ENCODE results near the gene SPECC1.
"Not testable (repeated sequence)": the region's sequence is repeated elsewhere in the genome, so short reads cannot be mapped to it uniquely, and the experiment has no call there.

SPECC1 gene

DNA sequence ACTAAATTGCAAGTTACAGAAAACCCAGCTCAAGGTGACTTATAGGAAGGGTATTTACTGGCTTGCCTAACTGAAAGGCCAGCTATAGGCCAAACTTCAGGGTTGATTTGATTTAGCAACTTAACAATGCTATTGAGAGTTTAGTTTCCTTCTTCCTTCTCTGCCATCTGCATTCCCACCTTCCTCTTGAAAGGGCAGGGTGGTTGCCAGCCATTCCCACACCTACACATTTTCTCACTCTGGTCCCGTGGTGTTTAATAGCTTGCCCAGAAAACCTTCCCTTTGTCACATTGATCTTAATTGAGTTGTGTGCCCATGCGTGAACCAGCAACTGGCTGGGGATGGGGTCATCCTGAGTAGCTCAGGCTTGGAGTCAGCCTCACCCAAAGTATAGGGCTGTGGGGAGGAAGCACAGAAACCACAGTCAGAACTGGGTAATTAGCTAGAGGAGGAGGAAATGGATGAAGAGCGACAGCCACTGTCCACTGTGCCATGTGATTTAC lies 194.7 kb downstream of the SPECC1 start:
- no peak for DNase-seq

- DNase-seq: no peak
Observed at GRCh38 chr17:20205609-20206008, 196.4 kb downstream of the SPECC1 start.

DNA sequence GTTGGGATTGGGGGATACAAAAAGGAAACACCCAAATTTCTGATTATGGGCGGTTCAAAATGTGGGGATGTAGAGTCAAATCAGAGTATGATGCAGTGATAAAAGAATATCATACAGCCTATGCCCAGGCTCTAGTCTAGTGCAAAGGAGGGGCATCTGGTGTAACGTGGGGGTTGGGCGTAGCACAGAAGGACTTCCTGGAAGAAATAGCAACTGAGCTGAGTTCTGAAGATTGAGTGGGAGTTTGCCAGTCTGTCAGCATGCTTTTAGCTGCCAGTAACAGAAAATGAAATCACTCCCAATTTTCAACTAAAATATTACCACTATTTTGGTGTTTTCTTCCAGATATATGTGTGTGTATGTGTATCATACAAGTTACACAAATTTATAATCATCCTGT lies 196.9 kb downstream of the SPECC1 start:
- no peak for DNase-seq

DNA sequence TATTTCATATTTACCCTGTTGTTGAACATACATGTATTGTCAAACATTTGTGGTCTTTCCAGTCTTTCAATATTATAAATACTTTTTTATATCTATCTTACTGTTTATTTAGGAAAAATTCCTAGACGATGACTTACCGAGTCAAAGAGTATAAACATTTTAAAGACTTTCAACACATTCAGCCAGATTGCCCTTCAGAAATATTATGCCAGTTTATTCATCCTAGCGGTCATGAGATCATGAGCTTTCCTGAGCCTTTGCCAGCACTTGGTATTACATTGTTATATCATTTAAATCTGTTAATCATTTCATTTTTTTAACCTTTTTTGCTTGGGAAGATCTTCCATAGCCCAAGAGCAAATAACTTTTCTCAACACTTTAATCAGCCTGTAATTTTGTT lies 197.4 kb downstream of the SPECC1 start:
- no peak for DNase-seq

DNA sequence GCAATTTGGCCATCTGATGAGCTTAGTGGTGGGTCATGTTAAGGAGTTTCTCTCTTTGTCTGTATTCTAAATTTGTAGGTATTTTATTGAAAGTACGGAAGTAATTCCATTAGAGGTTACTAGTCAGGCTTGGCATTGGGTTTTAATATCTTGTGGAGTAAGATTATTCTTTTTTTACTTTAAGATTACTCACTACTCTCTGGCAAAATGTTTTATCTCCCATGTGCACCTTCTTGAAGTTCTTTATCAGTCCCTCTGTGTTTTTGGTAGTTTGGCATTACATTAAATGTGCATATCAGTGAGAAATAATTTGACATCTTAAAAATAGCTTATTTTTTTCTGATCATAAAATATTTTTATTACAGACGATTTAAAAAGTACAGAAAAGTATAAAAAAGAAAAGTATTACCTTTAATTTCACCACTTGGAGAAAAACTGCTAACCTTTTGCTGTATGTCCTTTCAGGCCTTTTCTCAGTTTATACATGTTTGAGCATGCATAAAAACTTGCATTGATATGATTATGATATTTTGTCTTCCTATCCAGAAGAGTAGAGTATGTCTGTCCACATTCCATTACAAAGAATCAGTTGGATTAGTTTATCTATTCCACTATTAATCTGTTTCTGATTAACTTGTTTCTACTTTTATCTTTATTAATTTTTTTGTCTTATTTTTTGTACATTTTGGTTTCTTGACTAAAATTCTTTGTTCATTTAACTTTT lies 198.3 kb downstream of the SPECC1 start:
- DNase-seq: no peak

- DNase-seq: no peak
Observed at GRCh38 chr17:20208717-20209116, 199.6 kb downstream of the SPECC1 start.

GRCh38 chr17:20210180-20210579 lies 201.0 kb downstream of the SPECC1 start:
- DNase-seq: no peak

DNA sequence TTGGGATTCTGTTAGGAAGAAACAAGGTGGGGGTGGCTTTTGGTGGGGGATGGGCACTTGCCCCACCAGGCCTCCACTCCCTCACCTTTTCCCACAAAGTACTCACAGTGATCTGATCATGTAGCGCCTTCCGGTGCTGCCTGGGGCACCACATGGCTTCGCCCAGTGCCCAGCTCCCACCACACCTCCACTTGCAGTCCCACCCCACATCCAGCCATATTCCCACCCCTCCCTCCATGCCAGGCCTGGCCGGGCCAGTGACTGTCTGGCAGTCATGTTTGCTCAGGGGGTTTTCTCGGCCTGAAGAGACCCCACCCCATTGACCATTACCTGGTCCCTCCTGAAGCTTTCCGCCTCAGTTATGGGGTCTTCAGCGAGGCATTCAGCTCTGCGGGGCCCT lies 201.5 kb downstream of the SPECC1 start:
- no peak for DNase-seq

GRCh38 chr17:20211246-20211645 lies 202.1 kb downstream of the SPECC1 start:
- no peak for DNase-seq

- DNase-seq: no peak
Observed at GRCh38 chr17:20213449-20213848, 204.3 kb downstream of the SPECC1 start.

DNA sequence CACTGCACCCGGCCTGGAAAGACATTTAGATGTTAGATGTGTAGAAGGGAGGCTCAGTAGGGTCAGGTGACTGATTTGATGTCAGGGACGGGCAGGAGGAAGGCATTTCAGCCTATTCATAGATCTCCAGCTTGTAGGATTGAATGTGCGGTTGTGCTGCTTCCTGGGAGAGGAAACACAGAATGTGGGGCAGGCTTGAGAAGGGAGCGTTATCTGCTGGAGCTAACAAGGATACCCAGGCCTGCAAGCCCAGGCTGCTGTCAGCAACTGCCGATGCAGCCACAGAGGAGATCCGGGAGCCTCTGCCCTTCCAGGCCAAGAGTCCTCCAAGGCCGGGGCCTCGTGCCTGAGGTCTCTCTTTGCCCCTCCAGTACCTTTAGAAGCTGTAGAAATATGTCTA lies 205.6 kb downstream of the SPECC1 start:
- no peak for DNase-seq

DNA sequence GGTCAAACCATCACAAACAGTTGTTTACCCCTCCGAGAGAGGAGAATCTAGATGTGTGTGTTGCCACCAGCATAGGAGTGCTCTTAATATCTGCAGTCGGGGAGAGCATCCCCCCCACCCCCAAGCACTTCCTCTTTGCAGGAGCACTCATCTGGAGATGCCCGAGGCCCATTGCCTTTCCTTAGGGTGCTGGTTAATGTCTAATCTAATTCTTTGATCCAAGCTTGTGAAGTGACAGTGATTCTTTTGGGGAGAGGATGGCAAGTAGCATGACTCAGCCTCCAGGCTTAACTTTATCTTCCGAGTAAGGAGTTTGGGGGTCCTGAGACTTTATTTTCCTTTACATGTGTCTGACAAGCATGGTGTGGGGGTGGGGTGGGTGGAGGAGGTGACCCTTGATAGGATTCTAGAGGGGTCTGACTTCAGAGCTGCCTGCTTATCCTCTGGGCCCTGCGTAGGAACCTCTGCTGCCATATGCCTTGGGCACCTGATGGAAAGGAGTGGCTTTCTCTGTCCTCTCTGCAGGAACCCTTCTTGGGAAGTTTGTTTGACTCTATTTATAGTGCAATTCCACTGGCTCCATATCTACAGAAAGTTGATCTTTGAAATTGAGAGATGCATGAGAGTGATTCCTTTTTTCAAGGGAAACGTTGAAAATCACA lies 207.1 kb downstream of the SPECC1 start:
- DNase-seq: no peak

DNA sequence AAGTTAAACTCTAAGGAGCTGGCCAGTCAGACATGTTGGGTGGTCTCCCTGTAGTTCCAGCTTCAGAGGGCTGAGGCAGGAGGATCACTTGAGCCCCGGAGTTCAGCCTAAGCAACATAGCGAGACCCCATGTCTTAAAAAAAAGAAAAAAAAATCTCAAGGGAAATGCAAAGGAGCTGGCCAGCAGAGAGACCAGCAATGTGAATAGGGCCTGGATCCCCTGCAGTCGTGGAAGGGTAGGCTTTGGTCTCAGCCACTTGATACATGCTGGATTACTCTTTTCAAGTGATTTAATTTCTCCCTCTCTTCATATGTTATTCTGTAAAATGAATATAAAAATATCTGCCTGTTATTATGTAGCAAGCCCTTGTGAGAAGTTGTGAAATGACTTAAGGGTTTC lies 207.7 kb downstream of the SPECC1 start:
- DNase-seq: no peak

- DNase-seq: no peak
Observed at GRCh38 chr17:20217677-20218076, 208.5 kb downstream of the SPECC1 start.

GRCh38 chr17:20218272-20218671 lies 209.1 kb downstream of the SPECC1 start:
- no peak for DNase-seq

GRCh38 chr17:20223808-20224328 lies 214.7 kb downstream of the SPECC1 start:
- no peak for DNase-seq

DNA sequence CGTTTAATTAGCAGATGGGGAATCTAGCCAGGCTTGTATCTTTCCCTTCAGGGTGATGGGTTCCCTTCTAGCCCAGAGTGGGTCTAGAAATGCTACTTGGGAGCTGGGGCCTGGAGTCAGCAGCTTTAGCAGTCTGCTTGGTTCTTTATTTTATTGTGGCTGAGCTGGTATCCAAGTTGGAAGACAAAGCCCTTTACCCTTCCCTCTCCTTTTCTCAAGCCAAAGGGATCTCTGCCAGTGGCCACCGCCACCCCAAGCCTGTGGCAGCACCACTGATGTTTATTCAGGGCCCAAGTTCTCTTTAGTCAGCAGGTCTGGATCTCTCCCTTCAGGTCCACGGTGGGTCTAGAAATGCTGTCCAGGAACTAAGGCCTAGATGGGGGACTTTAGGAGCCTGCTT lies 215.2 kb downstream of the SPECC1 start:
- peak in 2 of 56 donors; percentile 20 to 41 for DNase-seq

GRCh38 chr17:20225162-20226115 lies 216.3 kb downstream of the SPECC1 start:
- peak in 16 of 56 donors; percentile 23 to 58 (median 44) for DNase-seq

- peak in 54 of 56 donors; percentile 30 to 92 (median 79) for DNase-seq
Observed at GRCh38 chr17:20226814-20227482, 217.8 kb downstream of the SPECC1 start.

DNA sequence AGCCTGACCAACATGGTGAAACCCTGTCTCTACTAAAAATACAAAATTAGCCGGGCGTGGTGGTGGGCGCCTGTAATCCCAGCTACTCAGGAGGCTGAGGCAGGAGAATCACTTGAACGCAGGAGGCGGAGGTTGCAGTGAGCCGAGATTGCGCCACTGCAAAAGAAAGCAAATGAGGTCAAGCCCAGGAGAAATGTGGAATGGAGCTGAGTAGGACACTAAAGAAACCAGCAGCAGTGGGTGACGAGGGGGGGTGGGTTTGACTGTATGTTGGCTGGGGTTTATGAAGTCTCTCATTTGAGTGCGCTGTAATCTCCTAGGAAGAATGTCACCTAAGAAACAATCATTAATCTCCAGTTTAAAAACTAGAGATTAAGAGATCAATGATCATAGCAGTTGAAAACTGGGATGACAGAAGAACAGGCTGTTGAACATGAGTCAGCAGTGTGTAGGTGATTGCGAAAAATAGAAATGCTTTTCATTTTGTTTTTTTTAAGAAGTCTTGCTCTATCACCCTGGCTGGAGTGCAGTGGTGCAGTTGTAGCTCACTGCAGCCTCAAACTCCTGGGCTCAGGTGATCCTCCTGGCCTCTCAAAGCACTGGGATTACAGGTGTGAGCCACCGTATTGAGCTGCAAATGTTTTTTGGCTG lies 218.7 kb downstream of the SPECC1 start:
- DNase-seq: not testable (repeated sequence)
